Activated CD4-positive, alpha-beta T cell treated with anti-CD3 and anti-CD28 coated beads, Interleukin-2, amount 50 U/mL, for 48 hours (primary cell): ENCODE results near the gene TMEM17.

ENCODE experiments used
- DNase-seq, 2 experiments: peaks; one replicate each; pipeline ENCODE4 v3.0.0-alpha.2; 2020

The TMEM17 gene

GRCh38 chr2:62452701-62453454 lies 53.1 kb downstream of the TMEM17 start:
- no peak for DNase-seq

GRCh38 chr2:62450716-62451191 lies 55.2 kb downstream of the TMEM17 start:
- no peak for DNase-seq
